Islet precursor cell (in vitro differentiated cells): ENCODE measurements around the gene VEZF1.

ENCODE experiments used
- DNase-seq: peaks from one replicate; pipeline ENCODE4 v3.0.0-alpha.2; 2018

VEZF1 gene

DNA sequence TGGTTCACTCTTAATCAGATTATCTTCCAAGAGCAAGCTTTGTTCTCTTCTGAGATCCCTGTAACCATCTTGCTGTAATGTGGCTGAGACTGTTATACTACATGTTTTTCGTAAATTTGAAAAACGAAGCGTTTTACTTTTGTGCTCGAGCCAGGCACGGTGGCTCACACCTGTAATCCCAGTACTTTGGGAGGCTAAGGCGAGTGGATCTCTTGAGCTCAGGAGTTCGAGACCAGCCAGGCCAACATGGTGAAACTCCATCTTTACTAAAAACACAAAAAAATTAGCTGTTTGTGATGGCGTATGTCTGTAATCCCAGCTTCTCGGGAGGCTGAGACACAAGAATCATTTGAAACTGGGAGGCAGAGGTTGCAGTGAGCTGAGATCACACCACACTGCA lies 40.7 kb downstream of the VEZF1 start:
- DNase-seq: no peak

DNA sequence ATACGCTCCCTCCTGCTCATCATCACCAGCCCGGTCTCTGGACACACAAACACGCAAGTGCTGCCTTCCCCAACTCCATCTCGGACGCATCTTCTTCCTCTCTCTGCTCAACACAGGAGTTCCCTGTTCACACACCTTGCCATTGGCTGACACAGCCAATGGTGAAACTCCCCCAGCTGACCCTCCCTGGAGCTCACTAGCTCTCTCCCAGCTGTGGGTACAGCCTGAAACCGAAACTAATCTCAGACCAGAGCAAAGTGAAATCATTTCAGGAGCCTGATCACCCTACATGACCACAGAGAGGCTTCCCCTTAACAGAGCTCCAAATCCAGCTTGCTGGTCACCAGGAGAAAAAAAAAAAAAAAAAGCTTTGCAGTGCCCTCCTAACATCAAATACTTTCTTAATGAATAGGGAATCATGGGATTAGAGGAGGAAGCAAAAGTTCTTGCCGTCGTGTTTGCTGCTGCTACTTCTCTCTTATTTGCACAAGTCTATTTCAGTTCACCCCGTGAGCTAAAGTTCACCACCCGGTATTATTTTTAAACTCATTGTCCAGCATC lies 41.2 kb downstream of the VEZF1 start:
- no peak for DNase-seq

DNA sequence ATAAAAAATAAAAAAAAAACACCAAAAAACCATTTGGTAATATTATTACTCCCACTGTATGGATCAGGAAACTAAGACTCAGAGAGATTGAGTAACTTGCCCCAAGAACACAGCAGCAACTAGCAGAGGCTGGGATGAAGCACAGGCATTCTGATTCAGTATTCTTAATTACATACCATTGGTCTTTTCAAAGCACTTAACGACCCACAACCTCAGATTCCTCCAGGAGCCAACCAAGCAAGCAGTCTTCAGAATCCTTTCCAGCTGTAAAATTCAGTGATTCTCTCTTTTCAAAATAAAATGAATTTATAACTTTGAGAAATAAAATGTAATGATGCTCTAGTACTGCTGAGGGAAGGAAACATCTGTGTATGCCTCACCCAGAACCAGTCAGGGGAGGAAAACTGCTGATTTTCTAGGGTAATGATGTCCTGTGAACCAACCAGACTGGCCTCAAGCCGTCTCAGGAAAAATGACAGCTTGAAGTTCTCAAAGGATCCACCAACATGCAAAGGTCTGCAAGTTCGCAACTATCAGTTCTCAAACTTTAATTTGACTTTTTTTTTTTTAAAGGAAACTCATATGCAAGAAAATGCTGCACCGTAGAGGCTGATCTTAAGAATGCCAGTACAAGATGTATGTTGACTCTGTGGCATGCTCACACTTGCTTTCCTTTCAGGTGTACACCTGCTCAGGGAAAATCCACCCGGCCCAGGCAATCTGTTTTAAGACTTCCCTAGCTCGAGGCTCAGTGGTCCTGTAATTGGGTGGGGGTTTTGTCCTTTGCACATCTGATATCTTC lies 41.9 kb downstream of the VEZF1 start:
- no peak for DNase-seq

DNA sequence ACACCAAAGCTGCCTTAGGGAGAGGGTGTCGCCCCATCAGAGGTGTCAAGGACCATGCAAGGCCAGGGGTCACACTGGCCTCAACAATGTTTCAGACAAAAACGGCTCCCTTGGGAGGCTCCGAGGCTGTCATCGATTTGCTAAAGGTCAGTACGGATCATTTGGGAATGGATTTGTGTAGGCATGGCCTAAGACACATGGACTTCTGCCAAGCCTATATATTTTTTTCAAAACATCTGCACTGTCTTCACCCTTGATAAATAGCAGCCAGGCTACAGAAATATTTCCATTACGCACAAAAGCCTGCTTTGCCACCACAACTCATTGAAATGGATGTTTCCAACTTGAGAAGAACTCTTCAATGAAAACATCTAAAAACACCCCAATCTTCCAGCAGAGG lies 43.1 kb downstream of the VEZF1 start:
- DNase-seq: no peak

DNA sequence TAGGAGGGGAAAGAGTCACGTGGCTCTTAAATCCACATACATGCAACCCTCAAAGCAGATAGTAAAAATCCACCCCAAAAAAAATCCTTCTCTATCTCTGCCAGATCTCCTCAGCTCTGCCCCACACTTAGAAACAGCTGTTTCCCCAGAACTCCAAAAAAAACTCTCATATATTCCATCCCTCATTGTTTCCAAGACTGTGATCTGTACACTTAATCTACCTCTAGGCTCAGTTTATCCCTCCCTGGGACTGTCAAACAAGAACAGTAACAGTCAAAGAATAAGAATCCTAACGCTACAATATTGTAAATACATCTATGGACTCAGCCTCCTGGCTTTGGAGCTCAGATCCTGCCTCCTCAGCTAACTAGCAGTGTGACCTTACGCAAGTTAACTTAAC lies 44.4 kb downstream of the VEZF1 start:
- DNase-seq: no peak

DNA sequence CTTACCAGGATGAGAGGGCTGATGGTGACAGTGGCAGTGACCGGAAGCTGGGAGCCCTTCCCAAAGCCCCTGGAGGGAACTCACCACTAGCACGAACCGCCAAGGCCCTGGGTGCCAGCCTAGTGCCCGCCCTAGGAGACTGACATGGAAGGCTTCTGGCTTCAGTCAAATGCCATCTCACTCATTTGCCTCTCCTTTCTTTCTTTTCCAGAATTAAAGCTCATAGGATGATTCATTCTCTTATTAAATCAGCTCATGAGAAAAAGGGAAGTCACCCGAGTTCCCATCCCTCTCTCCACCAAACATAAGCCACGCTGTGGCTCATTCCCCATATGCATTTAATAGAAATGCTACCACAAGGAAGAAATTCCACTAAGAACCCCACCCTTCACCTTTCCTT lies 44.9 kb downstream of the VEZF1 start:
- DNase-seq: no peak

DNA sequence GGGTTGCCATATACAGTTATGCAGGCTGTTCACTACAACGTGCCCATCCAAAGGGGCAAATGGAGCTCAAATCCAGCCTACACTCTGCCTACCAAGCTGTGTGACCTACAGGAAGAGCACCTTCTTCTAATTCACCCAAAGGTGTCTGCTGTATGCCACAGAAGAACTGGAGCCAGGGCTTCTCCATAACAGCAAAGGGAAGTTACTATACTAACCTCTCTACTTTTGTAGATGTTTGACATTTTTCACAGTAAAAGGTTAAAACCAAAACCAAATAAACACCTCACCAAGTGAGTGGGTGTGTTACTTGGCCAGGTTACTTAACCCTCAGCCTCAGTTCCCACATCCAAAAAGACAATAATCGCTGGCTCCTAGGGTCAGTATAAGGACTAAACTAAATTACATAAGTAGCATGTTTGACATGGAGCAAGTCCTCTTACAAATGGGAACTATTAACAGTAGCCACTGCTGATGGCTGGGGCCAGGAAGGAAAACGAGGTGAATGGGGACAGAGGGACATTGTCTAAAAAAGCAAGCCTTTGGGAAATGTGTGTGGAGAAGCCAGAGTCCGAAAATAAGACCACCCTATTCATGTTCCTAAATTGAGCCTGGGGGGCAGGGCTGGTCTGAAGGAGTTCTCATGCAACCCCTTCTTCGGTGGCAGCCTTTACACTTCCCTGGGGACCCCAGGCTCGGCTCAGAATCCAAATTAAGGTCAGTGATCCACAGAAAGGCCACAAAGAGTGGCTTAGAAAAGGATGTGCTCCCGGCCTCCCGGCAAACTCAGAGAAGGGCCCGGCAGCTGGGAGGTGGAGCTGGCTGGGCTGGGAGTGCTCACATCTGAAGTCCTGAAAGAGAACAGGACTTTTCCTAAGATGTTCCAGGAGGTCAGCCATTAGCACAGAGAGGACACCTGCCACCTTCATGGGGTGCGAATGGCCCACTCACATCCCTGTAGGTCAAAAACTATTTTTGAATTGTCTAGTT lies 46.4 kb downstream of the VEZF1 start:
- peak; percentile 57 for DNase-seq

DNA sequence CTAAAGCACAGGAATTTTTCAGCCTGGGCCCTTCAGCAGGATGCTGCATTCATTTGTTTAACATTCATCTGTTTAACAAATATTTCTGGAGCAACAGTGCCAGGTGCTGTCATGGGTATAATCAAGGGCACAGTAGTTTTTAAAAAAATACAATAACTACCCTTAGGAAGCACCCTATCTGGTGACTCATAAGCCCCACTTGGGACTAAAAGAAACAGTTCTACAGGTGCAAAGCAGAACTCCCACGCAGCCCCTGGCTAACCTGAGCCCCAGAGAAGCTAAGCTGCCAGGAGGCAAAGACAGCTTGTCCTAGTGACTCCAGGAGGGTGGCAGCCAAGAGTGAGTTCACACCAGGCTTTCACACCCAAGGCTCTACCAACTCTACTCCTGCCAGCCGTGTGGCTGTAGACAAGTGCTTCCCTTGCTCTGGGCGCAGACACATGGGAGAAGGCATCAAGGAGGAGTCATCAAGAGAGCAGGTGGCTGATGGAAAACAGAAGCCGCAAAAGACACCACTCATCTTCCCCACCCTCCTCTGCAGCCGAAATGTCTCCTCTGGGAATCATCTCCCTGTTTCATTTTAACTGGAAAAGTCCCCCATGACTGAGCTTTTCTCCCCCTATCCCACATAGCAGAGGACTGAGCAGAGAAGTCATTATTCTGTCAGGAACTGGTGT lies 47.3 kb downstream of the VEZF1 start:
- peak; percentile 69 for DNase-seq

DNA sequence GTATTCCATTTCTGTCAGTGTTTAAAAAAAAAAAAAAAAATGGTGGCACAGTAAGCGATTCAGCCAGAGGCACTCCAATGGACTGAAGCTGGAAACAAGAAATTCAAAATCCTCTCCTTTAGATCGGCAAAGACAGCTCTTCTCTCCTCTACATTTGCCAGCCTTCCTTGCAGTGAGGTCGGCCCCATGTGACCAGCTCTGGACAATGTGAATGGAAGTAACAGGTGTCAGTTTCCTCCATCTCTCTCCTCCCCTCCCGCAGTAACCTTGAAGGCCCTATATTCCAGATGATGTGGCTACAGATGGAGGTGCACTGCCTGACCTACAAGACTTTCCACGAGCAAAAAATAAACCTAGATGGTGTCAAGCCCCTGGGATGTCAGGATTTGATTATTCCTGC lies 47.8 kb downstream of the VEZF1 start:
- DNase-seq: peak; percentile 59

DNA sequence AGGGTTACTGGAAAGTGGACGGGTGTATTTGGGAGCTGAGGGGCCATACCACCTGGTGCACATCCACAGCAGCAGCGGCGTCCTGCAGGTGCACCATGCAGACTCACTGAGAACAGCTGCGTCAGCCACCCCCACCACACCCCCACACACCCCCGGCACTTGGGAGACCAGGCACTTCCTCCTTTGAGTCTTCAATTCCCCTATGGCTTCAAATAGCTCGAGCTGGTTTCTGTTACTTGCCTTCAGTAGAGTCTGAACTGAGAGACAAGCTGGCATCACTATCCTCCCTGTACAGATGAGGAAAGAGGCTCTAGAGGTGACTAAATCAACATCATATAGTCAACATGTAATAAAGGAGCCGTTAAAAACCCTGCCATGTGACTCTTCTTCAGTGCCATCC lies 48.3 kb downstream of the VEZF1 start:
- no peak for DNase-seq

DNA sequence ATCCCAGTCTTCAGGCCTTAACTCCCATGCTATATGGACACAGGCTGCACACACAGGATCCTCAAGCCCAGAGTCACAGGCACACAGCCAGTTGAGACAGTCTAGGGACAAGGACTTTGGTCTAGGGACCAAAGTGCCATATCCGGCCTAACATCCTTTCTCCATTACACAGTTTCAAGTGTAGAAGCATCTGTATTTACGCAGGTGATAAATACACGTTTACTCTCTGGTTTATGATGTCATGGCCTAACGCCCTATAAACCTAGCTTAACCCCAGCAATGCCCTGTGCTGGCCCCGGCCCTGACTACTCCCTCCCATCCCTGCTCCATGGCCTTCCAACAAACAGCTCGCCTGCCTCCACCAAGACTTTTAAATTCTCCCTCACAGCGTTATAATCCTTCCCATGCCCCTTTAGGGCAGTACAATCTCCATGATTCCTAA lies 50.0 kb downstream of the VEZF1 start:
- DNase-seq: no peak

DNA sequence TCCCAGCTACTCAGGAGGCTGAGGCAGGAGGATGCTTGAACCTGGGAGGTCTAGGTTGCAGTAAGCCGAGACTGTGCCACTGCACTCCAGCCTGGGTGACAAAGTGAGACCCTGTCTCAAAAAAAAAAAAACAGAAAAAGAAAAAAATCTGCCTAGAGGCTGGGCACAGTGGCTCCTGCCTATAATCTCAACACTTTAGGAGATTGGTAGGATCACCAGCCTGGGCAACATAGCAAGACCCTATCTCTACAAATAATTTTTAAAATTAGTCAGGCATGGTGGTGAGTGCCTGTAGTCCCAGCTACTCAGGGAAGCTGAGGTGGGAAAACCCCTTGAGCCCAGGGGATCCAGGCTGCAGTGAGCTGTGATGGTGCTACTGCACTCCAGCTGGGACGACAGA lies 50.6 kb downstream of the VEZF1 start:
- DNase-seq: no peak

DNA sequence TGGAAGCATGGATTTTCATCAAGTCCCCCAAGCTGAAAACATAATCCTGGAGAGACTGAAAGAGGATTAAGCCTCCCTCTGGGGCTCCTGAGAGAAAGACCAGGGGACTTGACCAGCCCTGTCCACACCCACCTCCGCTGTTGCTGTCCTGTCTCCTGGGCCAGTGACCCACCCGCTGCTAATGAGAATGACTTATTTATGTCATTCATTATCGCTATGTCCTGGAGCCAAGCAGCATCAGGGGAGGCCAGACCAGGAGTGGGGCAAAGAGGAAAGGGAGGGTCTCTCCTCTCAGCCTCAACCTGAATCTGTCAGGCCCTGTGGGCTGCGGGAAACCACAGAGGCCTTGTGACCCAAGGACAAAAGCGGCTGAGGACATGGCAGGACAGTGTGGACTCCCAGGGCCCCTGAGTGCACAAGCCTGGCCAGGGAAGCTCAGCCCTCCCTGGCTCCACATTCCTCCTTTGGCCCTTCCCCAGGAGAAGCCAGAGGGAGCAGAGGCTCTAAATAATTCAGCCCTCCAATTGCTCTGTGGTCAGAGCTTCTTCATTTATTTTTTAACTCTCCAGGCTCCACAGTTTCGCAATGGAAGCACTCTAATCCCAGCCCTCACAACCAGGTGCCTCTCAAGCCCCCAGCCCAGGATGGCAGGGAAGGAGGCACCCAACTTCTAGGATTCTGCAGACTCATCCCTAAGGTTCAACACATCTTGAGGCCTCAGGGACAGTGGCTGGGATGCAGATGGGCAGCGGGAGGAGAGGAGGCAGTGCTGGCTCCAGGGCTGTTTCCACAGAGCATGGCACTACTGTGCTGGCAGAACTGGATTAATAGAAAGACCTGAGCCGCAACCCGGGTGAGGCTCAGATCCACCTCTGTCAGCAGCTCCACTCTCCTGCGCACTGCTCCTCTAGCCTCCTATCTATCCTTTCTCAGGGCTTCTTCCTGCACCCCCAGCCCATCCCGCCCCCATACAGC lies 51.9 kb downstream of the VEZF1 start:
- DNase-seq: peak; percentile 95

DNA sequence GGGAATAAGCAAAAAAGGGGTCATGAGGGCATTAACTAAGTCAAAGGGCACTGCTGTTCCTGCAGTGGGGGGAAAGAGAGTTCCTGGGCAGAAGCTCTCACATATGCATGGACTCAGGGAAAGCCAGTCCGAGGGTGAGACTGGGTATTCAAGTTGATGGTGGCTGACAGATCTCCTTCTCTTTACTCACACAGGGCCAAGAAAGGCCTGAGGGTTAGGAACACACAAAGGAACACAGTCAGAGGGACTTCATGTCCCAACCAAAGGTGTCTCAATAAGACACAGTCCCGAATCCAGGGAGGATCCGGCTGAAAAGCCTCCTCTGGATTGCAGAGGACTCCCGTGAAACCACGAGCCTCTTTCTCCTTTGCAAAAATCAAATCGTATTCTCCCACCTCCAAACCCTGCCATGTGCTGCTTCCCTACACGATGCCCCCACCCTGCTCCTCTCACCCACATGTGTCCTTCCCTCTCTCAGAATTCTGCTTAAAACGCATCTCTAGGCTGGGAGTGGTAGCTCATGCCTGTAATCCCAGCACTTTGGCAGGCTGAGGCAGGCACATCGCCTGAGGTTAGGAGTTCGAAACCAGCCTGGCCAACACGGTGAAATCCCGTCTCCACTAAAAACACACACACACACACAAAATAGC lies 56.4 kb downstream of the VEZF1 start:
- no peak for DNase-seq

DNA sequence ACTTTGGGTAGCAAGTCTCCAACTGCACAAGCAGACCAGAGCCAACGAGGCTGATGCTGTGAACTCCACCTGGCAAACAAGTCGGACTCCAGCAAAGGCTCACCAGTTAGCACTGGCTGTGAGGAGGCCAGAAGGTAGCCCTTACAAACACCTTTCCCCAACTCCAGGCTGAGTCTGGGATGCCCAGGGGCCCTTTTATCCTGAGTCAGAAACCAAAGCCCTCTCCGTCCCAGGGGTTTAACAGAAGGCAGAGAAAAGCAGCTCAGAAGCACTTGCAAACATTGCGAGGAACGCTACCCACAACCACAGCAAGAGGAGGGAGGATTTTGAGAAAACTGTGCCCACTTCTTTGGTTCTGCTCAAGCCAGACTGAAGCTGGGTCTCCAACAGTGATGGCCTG lies 57.8 kb downstream of the VEZF1 start:
- no peak for DNase-seq

DNA sequence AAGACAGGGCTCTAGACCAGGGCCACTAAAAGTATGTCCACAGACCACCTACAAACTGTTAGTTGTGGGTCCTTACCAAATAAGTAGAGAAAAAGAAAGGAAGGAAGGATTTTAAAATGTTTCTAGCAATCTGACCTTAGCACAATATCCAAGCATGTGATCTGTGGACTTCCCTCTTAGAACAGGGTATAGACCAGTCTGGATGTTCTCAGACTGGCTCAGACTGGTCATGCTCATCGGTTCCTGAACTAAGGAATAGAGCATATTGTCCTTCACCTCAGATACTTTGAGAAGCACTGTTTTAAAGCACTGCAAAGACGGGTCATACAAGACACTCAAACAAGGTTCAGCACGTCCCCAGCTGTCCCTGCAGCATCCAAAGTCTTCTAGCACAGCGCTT lies 58.7 kb downstream of the VEZF1 start:
- DNase-seq: no peak

DNA sequence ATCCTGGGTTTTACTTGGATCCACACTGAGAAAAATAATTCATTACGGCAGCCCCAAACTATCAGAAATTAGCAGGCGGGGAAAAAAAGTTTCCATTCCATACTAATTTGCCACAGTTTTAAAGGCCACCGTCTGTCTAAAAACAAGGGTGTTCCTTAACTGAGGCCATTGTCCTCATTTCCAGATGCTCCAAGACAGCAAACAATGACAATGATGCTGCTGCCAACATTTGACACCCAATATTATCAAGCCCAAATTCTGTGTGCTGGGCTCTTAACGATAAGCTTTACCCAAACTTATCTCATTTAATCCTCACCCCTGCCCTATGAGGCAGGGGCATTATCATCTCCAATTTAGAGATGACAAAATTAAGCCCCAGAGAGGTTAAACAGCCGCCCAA lies 59.1 kb downstream of the VEZF1 start:
- DNase-seq: no peak

DNA sequence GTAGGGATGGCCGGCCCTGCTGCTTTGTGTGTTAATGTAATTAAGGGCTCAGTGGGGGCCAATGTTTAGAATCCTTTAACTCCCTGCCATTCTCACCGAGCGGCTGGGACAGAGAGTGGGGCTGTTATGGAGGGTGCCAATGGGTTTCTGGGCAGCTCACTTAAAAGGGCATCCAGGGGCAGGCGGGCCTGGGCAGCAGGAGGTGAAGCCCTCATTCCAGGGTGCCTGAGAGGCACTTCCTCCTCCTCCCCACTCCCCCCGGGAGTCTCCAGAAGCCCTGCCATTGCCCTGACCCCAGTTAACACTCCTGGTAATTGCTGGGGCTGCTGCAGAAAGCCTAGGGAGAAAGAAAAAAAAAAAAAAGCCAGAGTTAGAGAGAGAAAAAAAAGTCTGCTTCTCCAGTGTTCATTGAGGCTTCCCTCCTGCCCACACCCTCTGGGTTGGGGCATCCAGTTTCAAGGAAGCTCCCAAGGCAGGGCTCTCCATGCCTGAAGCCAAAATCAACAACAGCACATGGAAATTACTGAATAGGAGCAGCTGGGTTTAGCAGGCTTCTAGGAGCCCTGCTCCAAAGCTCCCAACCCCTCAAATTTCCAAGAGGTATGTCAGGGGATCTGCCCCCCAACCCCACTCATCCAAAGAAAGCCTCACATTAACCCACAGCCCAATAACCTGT lies 60.9 kb downstream of the VEZF1 start:
- DNase-seq: peak; percentile 82

DNA sequence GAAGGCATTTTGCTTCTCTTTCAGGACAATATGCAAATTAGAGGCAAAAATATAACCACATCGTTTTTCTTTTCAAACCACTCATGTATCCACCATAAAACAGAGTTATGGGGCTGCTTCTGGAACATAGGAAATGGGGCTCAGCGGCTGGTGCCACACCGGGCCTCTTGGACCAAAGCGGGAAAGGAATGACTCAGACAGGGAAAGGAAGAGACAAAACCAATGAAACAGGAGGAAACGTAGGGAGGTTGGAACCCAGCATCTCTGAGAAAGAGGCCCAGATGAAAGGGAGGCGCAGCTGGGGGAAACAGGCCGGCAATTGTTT lies 61.4 kb downstream of the VEZF1 start:
- no peak for DNase-seq

DNA sequence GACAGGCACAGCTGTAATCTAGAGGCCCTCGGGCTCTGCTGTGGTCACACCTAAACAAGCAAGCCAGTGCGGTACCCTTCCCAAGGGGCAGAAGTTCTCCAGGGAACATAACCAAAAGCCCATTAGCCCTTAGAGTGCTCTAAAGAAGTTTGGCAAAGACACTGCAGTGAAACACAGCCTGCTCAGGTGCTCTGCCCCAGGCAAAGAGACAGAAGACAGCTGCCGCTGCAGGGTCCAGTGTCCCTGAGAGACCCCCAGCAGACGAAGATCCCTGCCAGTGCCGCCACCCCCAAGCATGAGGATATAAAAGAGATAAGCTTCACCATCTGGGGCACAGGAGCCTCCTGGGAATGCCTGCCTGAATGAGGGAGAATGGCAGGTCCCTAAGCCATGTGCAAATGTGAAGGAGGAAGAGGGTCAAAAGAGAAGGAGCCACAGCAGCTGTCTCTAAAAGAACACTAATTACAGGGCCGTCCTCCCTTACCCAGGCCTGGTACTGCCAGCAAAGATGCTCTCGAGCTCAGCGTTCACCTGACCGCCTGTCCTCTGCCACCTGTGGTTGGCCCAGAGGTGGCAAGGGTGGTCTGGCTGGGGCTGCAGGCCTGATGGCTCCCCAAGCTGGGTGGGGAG lies 62.6 kb downstream of the VEZF1 start:
- peak; percentile 73 for DNase-seq
